HCT116 (cell line): ENCODE data around the gene GMIP. TPM values are rescaled to one million over a fixed set of nuclear protein-coding genes. Genes with fewer than 3 reads are reported as not detected.
A peak's percentile ranks its signal among the peaks of the same experiment; 100 is the strongest.
"Not testable (repeated sequence)": the region's sequence is repeated elsewhere in the genome, so short reads cannot be mapped to it uniquely, and the experiment has no call there.

ENCODE experiments used
- ATAC-seq: fragments of 200-7000 bp; cut with Tn5 transposase; 2 replicates; pipeline ENCODE4 v1.9.1; 2020; ENCODE audit warnings: mild to moderate bottlenecking, moderate library complexity
- BruUV-seq: library from RNA; stranded (reverse); fragments of 400-500 nt; replicated peaks from 2 replicates; lab custom pipeline; 2021; lab: Mats Ljungman, UMichigan
- CTCF ChIA-PET: fragments of 300-600 bp; sonication (Branson Sonifier 250); formaldehyde crosslinking; loops from one replicate; lab custom pipeline; 2021; ENCODE audit warnings: antibody characterized with exemption; lab: Charles Lee
- POLR2A ChIA-PET: fragments of 300-600, 350-600 bp; sonication (Branson Sonifier 250); formaldehyde crosslinking; loops from one replicate; lab custom pipeline; 2021; ENCODE audit warnings: antibody characterized with exemption; lab: Charles Lee
- RAD21 ChIA-PET, 2 experiments: fragments of 300-600 bp; sonication (Branson Sonifier 250); formaldehyde crosslinking; loops; one replicate each; lab custom pipeline; 2023; ENCODE audit warnings: low total read pairs in 2 of 2; ENCODE audit not compliant: uncharacterized antibody in 2 of 2, unreplicated experiment in 2 of 2, low non-redundant PET in 1 of 2; lab: Charles Lee
- DNase-seq: peaks from one replicate; pipeline ENCODE4 v3.0.0-alpha.2; 2010; ENCODE audit warnings: low read depth, low spot score
- H2AFZ ChIP-seq: fragments of 200-600 bp; shearing (Covaris generic), sonication (generic); 2 replicates; pipeline ENCODE4 v1.6.1; 2017; ENCODE audit warnings: low read depth, mixed run types, mixed read lengths, antibody characterized with exemption, low read length; ENCODE audit not compliant: poor library complexity, severe bottlenecking
- H3K27ac ChIP-seq: 2 replicates; pipeline ENCODE4 v1.5.1; 2012; ENCODE audit warnings: low read depth, low read length
- H3K27me3 ChIP-seq: fragments of 200-600 bp; sonication (generic); 2 replicates; pipeline ENCODE4 v1.6.1; 2016; ENCODE audit warnings: mixed run types, low read length, mixed read lengths; ENCODE audit not compliant: insufficient read depth
- H3K36me3 ChIP-seq, 2 experiments: fragments of 200-500 bp in 1 of 2; fragments of 200-600 bp in 1 of 2; sonication (Bioruptor generic) in 1 of 2; sonication (generic) in 1 of 2; 2 replicates each; pipeline versions ENCODE4 v1.5.1 to v1.6.1; 2014 to 2016; ENCODE audit warnings: low read length in 2 of 2, inconsistent platforms in 1 of 2, mixed read lengths in 1 of 2, mixed run types in 1 of 2; ENCODE audit not compliant: insufficient read depth in 2 of 2, control insufficient read depth in 1 of 2
- H3K4me1 ChIP-seq, 2 experiments: fragments of 200-600 bp in 1 of 2; sonication (generic) in 1 of 2; 2 replicates each; pipeline versions ENCODE4 v1.5.1 to v1.6.1; 2012 to 2017; ENCODE audit warnings: low read length in 2 of 2, inconsistent platforms in 1 of 2, mild to moderate bottlenecking in 1 of 2, mixed read lengths in 1 of 2, mixed run types in 1 of 2, moderate library complexity in 1 of 2; ENCODE audit not compliant: insufficient read depth in 2 of 2, control insufficient read depth in 1 of 2
- H3K4me2 ChIP-seq: fragments of 200-600 bp; sonication (generic); 2 replicates; pipeline ENCODE4 v1.6.1; 2017; ENCODE audit warnings: mixed run types, low read length, mixed read lengths
- H3K4me3 ChIP-seq, 2 experiments: fragments of 200-600 bp in 1 of 2; sonication (generic) in 1 of 2; replicated peaks in 1 of 2; 2 replicates each; pipeline ENCODE4 v1.5.1; 2011 to 2016; ENCODE audit warnings: low read length in 2 of 2, control low read depth in 1 of 2, low read depth in 1 of 2, mild to moderate bottlenecking in 1 of 2, mixed read lengths in 1 of 2, mixed run types in 1 of 2
- H3K79me2 ChIP-seq: fragments of 200-600 bp; sonication (generic); 2 replicates; pipeline ENCODE4 v1.6.1; 2017; ENCODE audit warnings: mild to moderate bottlenecking, mixed run types, low read length, moderate library complexity, mixed read lengths; ENCODE audit not compliant: insufficient read depth
- H3K9ac ChIP-seq: fragments of 200-600 bp; sonication (generic); 2 replicates; pipeline ENCODE4 v1.6.1; 2016; ENCODE audit warnings: low read length, mixed read lengths
- H3K9me2 ChIP-seq: fragments of 200-600 bp; sonication (generic), shearing (Covaris generic); 2 replicates; pipeline ENCODE4 v1.6.1; 2017; ENCODE audit warnings: mixed run types, mild to moderate bottlenecking, moderate library complexity; ENCODE audit not compliant: insufficient read depth
- H3K9me3 ChIP-seq, 2 experiments: fragments of 200-500 bp in 1 of 2; fragments of 200-600 bp in 1 of 2; sonication (Bioruptor generic) in 1 of 2; sonication (generic) in 1 of 2; 2 replicates each; pipeline ENCODE4 v1.6.1; 2014 to 2017; ENCODE audit warnings: low read length in 2 of 2, mixed read lengths in 2 of 2, inconsistent platforms in 1 of 2, low read depth in 1 of 2, mild to moderate bottlenecking in 1 of 2, mixed run types in 1 of 2, moderate library complexity in 1 of 2; ENCODE audit not compliant: control insufficient read depth in 1 of 2, insufficient read depth in 1 of 2
- H4K20me1 ChIP-seq: fragments of 200-600 bp; sonication (generic), shearing (Covaris generic); 2 replicates; pipeline ENCODE4 v1.6.1; 2017; ENCODE audit warnings: mixed run types, mild to moderate bottlenecking, moderate library complexity; ENCODE audit not compliant: insufficient read depth
- EGR1 ChIP-seq: IDR thresholded peaks from 2 replicates; pipeline ENCODE4 v1.6.1; 2012; ENCODE audit warnings: low read depth
- SP1 ChIP-seq: IDR thresholded peaks from 2 replicates; pipeline ENCODE4 v1.6.1; 2012; ENCODE audit warnings: low read depth
- ZFX ChIP-seq: fragments of 450-650 bp; IDR thresholded peaks from 2 replicates; pipeline ENCODE4 v1.6.1; 2017
- intact Hi-C: fragments of 100-400 bp; cut with micrococcal nuclease; formaldehyde crosslinking; loops from 2 replicates; pipeline ENCODE4 v1.10.0; 2022
- total RNA-seq: library from RNA; stranded (reverse); gene quantifications from one replicate; pipeline ENCODE4 v1.2.1, GENCODE V29; 2021; ENCODE audit not compliant: unreplicated experiment

The GMIP gene
- total RNA-seq, 1 experiment from 2014 or later = 16.3 TPM

- DNase-seq (peak; percentile 63), ATAC-seq (peak; percentile 67)
- H3K9ac ChIP-seq = peak overlapping the region; percentile 58
- H3K36me3 ChIP-seq = no peaks in the 10 kb centered on the region
- H3K4me1 ChIP-seq = peaks cover 51 to 74% of the 10 kb centered on the region in 2 experiments
- CTCF ChIA-PET = interaction anchor here (1.6 to 2.7 kb wide), 3 partner anchors 15 to 61 kb away, joined by 3 to 10 read pairs (median 9); no protein-coding TSS in a partner anchor
- intact Hi-C loops = no loop called here
- POLR2A ChIA-PET = no interaction called here
- H3K9me3 ChIP-seq = no peaks in the 10 kb centered on the region
- no TSS peak for BruUV-seq
- peak overlapping the region; percentile 29 to 47 for H3K4me3 ChIP-seq
- H2AFZ ChIP-seq = no peak overlapping the region
- H3K27ac ChIP-seq = peak overlapping the region; percentile 54
- TF ChIP-seq ZFX = no peak
- TF ChIP-seq SP1 = peak; percentile 47; the same call in 1 of the 2 replicates
- TF ChIP-seq, all 23 proteins: peak for 1
- H4K20me1 ChIP-seq = no peaks in the 10 kb centered on the region
- RAD21 ChIA-PET = no interaction called here
- H3K9me2 ChIP-seq = no peaks in the 10 kb centered on the region
- H3K79me2 ChIP-seq = peaks cover 47% of the 10 kb centered on the region
- H3K27me3 ChIP-seq = no peaks in the 10 kb centered on the region
- peak overlapping the region; percentile 70 for H3K4me2 ChIP-seq
These were observed 30.0 kb downstream of the GMIP start for GRCh38 chr19:19613506-19613905.

- CTCF ChIA-PET = no interaction called here
- no peak for ATAC-seq
- DNase-seq = no peak
These were observed 32.9 kb downstream of the GMIP start for GRCh38 chr19:19610376-19611202.

GRCh38 chr19:19606686-19607085, 36.8 kb downstream of the GMIP start:
- RAD21 ChIA-PET, H3K9me3 ChIP-seq, H3K79me2 ChIP-seq, DNase-seq, H4K20me1 ChIP-seq, ATAC-seq, H3K4me3 ChIP-seq, H3K36me3 ChIP-seq, CTCF ChIA-PET, H2AFZ ChIP-seq, intact Hi-C loops, POLR2A ChIA-PET, H3K9ac ChIP-seq, H3K9me2 ChIP-seq, H3K27me3 ChIP-seq, BruUV-seq: not testable (repeated sequence)
- peaks cover 26 to 49% of the 10 kb centered on the region in 2 experiments for H3K4me1 ChIP-seq
- peak overlapping the region; percentile 35; the same call in 1 of the 2 replicates for H3K27ac ChIP-seq
- H3K4me2 ChIP-seq = peak overlapping the region; percentile 59

More at GRCh38 chr19:19610376-19611202, 32.9 kb downstream of the GMIP start:
- no TSS peak for BruUV-seq
- Histone ChIP-seq H2AFZ (no peak overlapping the region), H3K4me1 (peaks cover 59 to 71% of the 10 kb centered on the region in 2 experiments), H3K27ac (no peak overlapping the region), H3K4me3 (no peak overlapping the region), H3K9ac (no peak overlapping the region), H3K27me3 (no peaks in the 10 kb centered on the region), H3K9me3 (no peaks in the 10 kb centered on the region), H4K20me1 (no peaks in the 10 kb centered on the region), H3K79me2 (peaks cover 29% of the 10 kb centered on the region), H3K4me2 (no peak overlapping the region), H3K36me3 (no peaks in the 10 kb centered on the region), H3K9me2 (no peaks in the 10 kb centered on the region)
- no peak for TF ChIP-seq SP1
- no peak for TF ChIP-seq EGR1
- ChIA-PET POLR2A (no interaction called here), RAD21 (no interaction called here)
- intact Hi-C loops = no loop called here
